MM.1S (cell line): Measurements from ENCODE around the gene UBE2E3.
A peak's percentile ranks its signal among the peaks of the same experiment; 100 is the strongest.

Source experiments
- DNase-seq: peaks from one replicate; pipeline ENCODE4 v3.0.0-alpha.2; 2015
- H2AFZ ChIP-seq: fragments of 300-600 bp; sonication (generic); 2 replicates; pipeline ENCODE4 v1.6.0; 2016; ENCODE audit warnings: antibody characterized with exemption, low read length
- H3F3A ChIP-seq: fragments of 300-600 bp; sonication (generic); 2 replicates; pipeline ENCODE4 v1.6.1; 2016; ENCODE audit warnings: mild to moderate bottlenecking, antibody characterized with exemption, low read length, moderate library complexity, mixed read lengths; ENCODE audit not compliant: insufficient read depth
- H3K27ac ChIP-seq: fragments of 300-600 bp; sonication (generic); 2 replicates; pipeline ENCODE4 v1.5.1; 2016; ENCODE audit warnings: mild to moderate bottlenecking, low read length
- H3K27me3 ChIP-seq: fragments of 300-600 bp; sonication (generic); replicated peaks from 2 replicates; pipeline ENCODE4 v1.6.0; 2016; ENCODE audit warnings: low read length; ENCODE audit not compliant: insufficient read depth
- H3K36me3 ChIP-seq: fragments of 300-600 bp; sonication (generic); replicated peaks from 2 replicates; pipeline ENCODE4 v1.6.1; 2016; ENCODE audit warnings: mild to moderate bottlenecking, low read length, mixed read lengths; ENCODE audit not compliant: insufficient read depth
- H3K4me1 ChIP-seq: fragments of 300-600 bp; sonication (generic); 2 replicates; pipeline ENCODE4 v1.6.1; 2016; ENCODE audit warnings: low read length, mixed read lengths
- H3K4me2 ChIP-seq: fragments of 300-600 bp; sonication (generic); 2 replicates; pipeline ENCODE4 v1.6.0; 2016; ENCODE audit warnings: low read depth, low read length
- H3K4me3 ChIP-seq: fragments of 300-600 bp; sonication (generic); 2 replicates; pipeline ENCODE4 v1.5.1; 2016; ENCODE audit warnings: low read length, mixed read lengths
- H3K79me2 ChIP-seq: fragments of 300-600 bp; sonication (generic); 2 replicates; pipeline ENCODE4 v1.6.1; 2016; ENCODE audit warnings: mixed run types, low read length, mixed read lengths
- H3K9ac ChIP-seq: fragments of 300-600 bp; sonication (generic); 2 replicates; pipeline ENCODE4 v1.6.1; 2016; ENCODE audit warnings: low read length, mixed read lengths
- H3K9me2 ChIP-seq: fragments of 300-600 bp; sonication (generic); replicated peaks from 2 replicates; pipeline ENCODE4 v1.6.1; 2016; ENCODE audit warnings: mild to moderate bottlenecking, low read length, mixed read lengths; ENCODE audit not compliant: insufficient read depth
- H3K9me3 ChIP-seq: fragments of 300-600 bp; sonication (generic); replicated peaks from 2 replicates; pipeline ENCODE4 v1.6.1; 2016; ENCODE audit warnings: mild to moderate bottlenecking, low read length, mixed read lengths; ENCODE audit not compliant: insufficient read depth
- H4K20me1 ChIP-seq: fragments of 300-600 bp; sonication (generic); 2 replicates; pipeline ENCODE4 v1.6.1; 2016; ENCODE audit warnings: mild to moderate bottlenecking, low read length, moderate library complexity, mixed read lengths; ENCODE audit not compliant: insufficient read depth
- EZH2 ChIP-seq: fragments of 300-600 bp; sonication (generic); optimal IDR thresholded peaks from 2 replicates; pipeline ENCODE3; 2017; ENCODE audit warnings: low read depth, mild to moderate bottlenecking, antibody characterized with exemption, low read length, mixed read lengths
- EZH2phosphoT487 ChIP-seq: fragments of 300-600 bp; sonication (generic); IDR thresholded peaks from 2 replicates; pipeline ENCODE4 v1.6.1; 2018; ENCODE audit warnings: antibody characterized with exemption, low read length
- TF ChIP-seq, protein P1 (sequence below): fragments of 300-600 bp; sonication (generic); IDR thresholded peaks from 2 replicates; pipeline ENCODE4 v1.5.1; 2016; ENCODE audit warnings: antibody characterized with exemption, low read length, mixed read lengths

Gene UBE2E3

DNA sequence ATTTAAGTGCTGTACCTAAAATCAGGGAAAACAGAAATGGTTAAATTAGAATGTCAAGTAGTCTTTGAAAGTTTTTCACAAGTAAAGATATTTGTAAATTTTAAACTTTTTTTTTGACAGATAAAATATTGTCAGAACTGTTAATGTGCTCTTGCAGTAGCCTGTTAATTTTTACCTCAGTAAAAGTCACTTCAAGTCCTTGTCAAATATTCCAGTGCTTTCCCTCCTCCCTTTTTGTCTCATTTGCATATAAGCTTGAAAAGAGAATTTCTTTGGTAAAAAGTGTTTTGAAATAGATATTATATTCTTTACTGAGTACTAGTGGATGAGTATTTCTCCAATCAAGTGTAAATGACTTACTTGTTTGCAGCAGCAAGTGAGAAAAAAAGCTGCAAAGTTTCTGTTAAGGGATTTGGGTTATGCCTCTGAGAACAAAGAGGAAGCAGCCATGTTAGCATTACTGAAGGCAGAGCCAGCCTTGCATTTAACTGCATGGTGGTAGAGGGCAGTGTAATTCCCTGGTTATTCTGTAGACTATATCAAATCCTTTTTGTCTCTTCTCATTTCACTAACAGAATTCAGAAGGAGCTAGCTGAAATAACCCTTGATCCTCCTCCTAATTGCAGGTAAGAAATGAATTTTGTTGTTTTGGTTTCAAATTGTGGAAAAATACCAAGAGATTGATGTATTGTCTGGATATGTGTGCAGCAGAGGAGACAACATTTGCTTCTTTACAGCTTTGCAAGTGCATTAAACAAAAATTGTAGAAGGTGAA is 3.2 kb downstream of the UBE2E3 start:
- peaks cover 44% of the 10 kb centered on the region for H3K4me1 ChIP-seq
- peaks cover 75% of the 10 kb centered on the region for H3K79me2 ChIP-seq
- H3K4me2 ChIP-seq = peak overlapping the region; percentile 69
- H3K9me2 ChIP-seq = no peaks in the 10 kb centered on the region
- TF ChIP-seq, protein P1, sequence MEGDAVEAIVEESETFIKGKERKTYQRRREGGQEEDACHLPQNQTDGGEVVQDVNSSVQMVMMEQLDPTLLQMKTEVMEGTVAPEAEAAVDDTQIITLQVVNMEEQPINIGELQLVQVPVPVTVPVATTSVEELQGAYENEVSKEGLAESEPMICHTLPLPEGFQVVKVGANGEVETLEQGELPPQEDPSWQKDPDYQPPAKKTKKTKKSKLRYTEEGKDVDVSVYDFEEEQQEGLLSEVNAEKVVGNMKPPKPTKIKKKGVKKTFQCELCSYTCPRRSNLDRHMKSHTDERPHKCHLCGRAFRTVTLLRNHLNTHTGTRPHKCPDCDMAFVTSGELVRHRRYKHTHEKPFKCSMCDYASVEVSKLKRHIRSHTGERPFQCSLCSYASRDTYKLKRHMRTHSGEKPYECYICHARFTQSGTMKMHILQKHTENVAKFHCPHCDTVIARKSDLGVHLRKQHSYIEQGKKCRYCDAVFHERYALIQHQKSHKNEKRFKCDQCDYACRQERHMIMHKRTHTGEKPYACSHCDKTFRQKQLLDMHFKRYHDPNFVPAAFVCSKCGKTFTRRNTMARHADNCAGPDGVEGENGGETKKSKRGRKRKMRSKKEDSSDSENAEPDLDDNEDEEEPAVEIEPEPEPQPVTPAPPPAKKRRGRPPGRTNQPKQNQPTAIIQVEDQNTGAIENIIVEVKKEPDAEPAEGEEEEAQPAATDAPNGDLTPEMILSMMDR = peak; percentile 55
- TF ChIP-seq EZH2phosphoT487 (no peak), EZH2 (no peak)
- peak overlapping the region; percentile 54 for H2AFZ ChIP-seq
- H3K36me3 ChIP-seq = peaks cover 4% of the 10 kb centered on the region; the same call in 1 of the 2 replicates
- peak overlapping the region; percentile 81 for H3K4me3 ChIP-seq
- H3F3A ChIP-seq = peaks cover 32% of the 10 kb centered on the region
- H4K20me1 ChIP-seq = no peaks in the 10 kb centered on the region
- no peaks in the 10 kb centered on the region for H3K9me3 ChIP-seq
- H3K9ac ChIP-seq = peak overlapping the region; percentile 67
- DNase-seq = peak; percentile 55
- peak overlapping the region; percentile 53; the same call in 1 of the 2 replicates for H3K27ac ChIP-seq
- H3K27me3 ChIP-seq = no peaks in the 10 kb centered on the region

DNA sequence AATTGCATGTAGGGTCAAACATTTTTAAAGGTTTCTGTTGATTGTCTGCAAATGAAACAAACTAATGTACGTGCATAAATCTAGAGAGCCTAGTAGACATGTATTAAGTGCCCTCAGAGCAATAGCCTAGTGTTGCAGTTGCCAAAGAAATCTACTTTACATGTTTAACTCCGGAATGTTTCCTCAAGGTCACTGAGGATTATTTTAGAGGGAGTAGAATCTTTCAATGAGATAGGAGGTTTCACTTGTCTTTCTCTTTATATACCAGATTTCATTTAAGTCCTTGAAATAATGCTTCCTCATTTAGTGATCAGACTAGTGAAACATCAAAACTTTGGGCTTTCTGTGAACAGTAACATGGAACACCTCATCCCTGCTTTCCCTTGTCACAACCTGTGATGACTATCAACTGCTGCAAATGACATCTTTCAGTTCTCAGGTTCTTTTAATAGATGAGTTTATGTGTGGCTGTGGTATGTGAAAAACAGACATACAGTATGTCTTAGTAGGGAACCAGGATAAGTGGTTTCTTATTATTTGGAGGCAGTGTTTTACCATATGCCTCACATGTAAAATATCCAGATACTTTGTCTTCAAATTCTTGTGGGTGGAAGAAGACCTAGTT is 5.5 kb downstream of the UBE2E3 start:
- Histone ChIP-seq H2AFZ (no peak overlapping the region), H3K4me3 (peak overlapping the region; percentile 32), H4K20me1 (no peaks in the 10 kb centered on the region), H3K27me3 (no peaks in the 10 kb centered on the region), H3K9ac (peak overlapping the region; percentile 19; the same call in 1 of the 2 replicates), H3K36me3 (peaks cover 9% of the 10 kb centered on the region; the same call in 1 of the 2 replicates), H3K79me2 (peaks cover 96% of the 10 kb centered on the region), H3K9me3 (no peaks in the 10 kb centered on the region), H3K4me2 (peak overlapping the region; percentile 64), H3K9me2 (no peaks in the 10 kb centered on the region), H3K27ac (peak overlapping the region; percentile 58), H3F3A (peaks cover 19% of the 10 kb centered on the region), H3K4me1 (peaks cover 47% of the 10 kb centered on the region)
- TF ChIP-seq EZH2phosphoT487 (no peak), EZH2 (no peak)
- TF ChIP-seq, protein P1 = no peak
- peak; percentile 50 for DNase-seq

DNA sequence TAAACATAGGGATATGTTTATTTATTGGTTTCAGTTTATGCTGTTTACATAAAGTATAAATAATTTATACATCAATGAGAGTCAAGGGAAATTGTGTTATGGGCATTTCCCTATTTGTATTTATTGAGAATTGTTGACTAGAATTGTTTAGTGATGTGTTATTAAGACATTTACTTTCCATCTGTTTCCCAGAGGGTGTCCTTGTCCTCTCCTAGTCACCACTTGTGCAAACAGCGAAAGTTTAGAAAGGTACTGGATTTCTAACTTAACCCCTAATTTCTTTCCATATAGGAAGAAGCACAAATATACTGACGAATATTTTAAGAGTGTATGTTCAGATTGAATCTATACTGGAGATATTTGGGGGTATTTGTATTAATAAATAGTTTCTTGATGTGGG is 6.7 kb downstream of the UBE2E3 start:
- H3K79me2 ChIP-seq = peaks cover 92% of the 10 kb centered on the region
- H3K4me1 ChIP-seq = peaks cover 56% of the 10 kb centered on the region

More for the DNA sequence above, 6.7 kb downstream of the UBE2E3 start:
- Histone ChIP-seq H3K36me3 (peaks cover 9% of the 10 kb centered on the region; the same call in 1 of the 2 replicates), H3K9ac (no peak overlapping the region), H4K20me1 (no peaks in the 10 kb centered on the region), H3K4me2 (no peak overlapping the region), H3K4me3 (no peak overlapping the region), H2AFZ (no peak overlapping the region), H3K27me3 (no peaks in the 10 kb centered on the region), H3K9me2 (no peaks in the 10 kb centered on the region), H3K9me3 (no peaks in the 10 kb centered on the region), H3K27ac (no peak overlapping the region), H3F3A (peaks cover 30% of the 10 kb centered on the region)
- no peak for DNase-seq
- no peak for TF ChIP-seq EZH2phosphoT487
- no peak for TF ChIP-seq EZH2
- TF ChIP-seq, protein P1 = no peak
